HCT116 (cell line): ENCODE results near the gene COMMD10. TPM values are rescaled to one million over a fixed set of nuclear protein-coding genes. Genes with fewer than 3 reads are reported as not detected.

Experiments used
- ATAC-seq: fragments of 200-7000 bp; cut with Tn5 transposase; 2 replicates; pipeline ENCODE4 v1.9.1; 2020; ENCODE audit warnings: mild to moderate bottlenecking, moderate library complexity
- BruUV-seq: library from RNA; stranded (reverse); fragments of 400-500 nt; replicated peaks from 2 replicates; lab custom pipeline; 2021; lab: Mats Ljungman, UMichigan
- CTCF ChIA-PET: fragments of 300-600 bp; sonication (Branson Sonifier 250); formaldehyde crosslinking; loops from one replicate; lab custom pipeline; 2021; ENCODE audit warnings: antibody characterized with exemption; lab: Charles Lee
- POLR2A ChIA-PET: fragments of 300-600, 350-600 bp; sonication (Branson Sonifier 250); formaldehyde crosslinking; loops from one replicate; lab custom pipeline; 2021; ENCODE audit warnings: antibody characterized with exemption; lab: Charles Lee
- RAD21 ChIA-PET, 2 experiments: fragments of 300-600 bp; sonication (Branson Sonifier 250); formaldehyde crosslinking; loops; one replicate each; lab custom pipeline; 2023; ENCODE audit warnings: low total read pairs in 2 of 2; ENCODE audit not compliant: uncharacterized antibody in 2 of 2, unreplicated experiment in 2 of 2, low non-redundant PET in 1 of 2; lab: Charles Lee
- DNase-seq: peaks from one replicate; pipeline ENCODE4 v3.0.0-alpha.2; 2010; ENCODE audit warnings: low read depth, low spot score
- H2AFZ ChIP-seq: fragments of 200-600 bp; shearing (Covaris generic), sonication (generic); 2 replicates; pipeline ENCODE4 v1.6.1; 2017; ENCODE audit warnings: low read depth, mixed run types, mixed read lengths, antibody characterized with exemption, low read length; ENCODE audit not compliant: poor library complexity, severe bottlenecking
- H3K27ac ChIP-seq: 2 replicates; pipeline ENCODE4 v1.5.1; 2012; ENCODE audit warnings: low read depth, low read length
- H3K27me3 ChIP-seq: fragments of 200-600 bp; sonication (generic); 2 replicates; pipeline ENCODE4 v1.6.1; 2016; ENCODE audit warnings: mixed run types, low read length, mixed read lengths; ENCODE audit not compliant: insufficient read depth
- H3K36me3 ChIP-seq, 2 experiments: fragments of 200-500 bp in 1 of 2; fragments of 200-600 bp in 1 of 2; sonication (Bioruptor generic) in 1 of 2; sonication (generic) in 1 of 2; 2 replicates each; pipeline versions ENCODE4 v1.5.1 to v1.6.1; 2014 to 2016; ENCODE audit warnings: low read length in 2 of 2, inconsistent platforms in 1 of 2, mixed read lengths in 1 of 2, mixed run types in 1 of 2; ENCODE audit not compliant: insufficient read depth in 2 of 2, control insufficient read depth in 1 of 2
- H3K4me1 ChIP-seq, 2 experiments: fragments of 200-600 bp in 1 of 2; sonication (generic) in 1 of 2; 2 replicates each; pipeline versions ENCODE4 v1.5.1 to v1.6.1; 2012 to 2017; ENCODE audit warnings: low read length in 2 of 2, inconsistent platforms in 1 of 2, mild to moderate bottlenecking in 1 of 2, mixed read lengths in 1 of 2, mixed run types in 1 of 2, moderate library complexity in 1 of 2; ENCODE audit not compliant: insufficient read depth in 2 of 2, control insufficient read depth in 1 of 2
- H3K4me2 ChIP-seq: fragments of 200-600 bp; sonication (generic); 2 replicates; pipeline ENCODE4 v1.6.1; 2017; ENCODE audit warnings: mixed run types, low read length, mixed read lengths
- H3K4me3 ChIP-seq, 2 experiments: fragments of 200-600 bp in 1 of 2; sonication (generic) in 1 of 2; replicated peaks in 1 of 2; 2 replicates each; pipeline ENCODE4 v1.5.1; 2011 to 2016; ENCODE audit warnings: low read length in 2 of 2, control low read depth in 1 of 2, low read depth in 1 of 2, mild to moderate bottlenecking in 1 of 2, mixed read lengths in 1 of 2, mixed run types in 1 of 2
- H3K79me2 ChIP-seq: fragments of 200-600 bp; sonication (generic); 2 replicates; pipeline ENCODE4 v1.6.1; 2017; ENCODE audit warnings: mild to moderate bottlenecking, mixed run types, low read length, moderate library complexity, mixed read lengths; ENCODE audit not compliant: insufficient read depth
- H3K9ac ChIP-seq: fragments of 200-600 bp; sonication (generic); 2 replicates; pipeline ENCODE4 v1.6.1; 2016; ENCODE audit warnings: low read length, mixed read lengths
- H3K9me2 ChIP-seq: fragments of 200-600 bp; sonication (generic), shearing (Covaris generic); 2 replicates; pipeline ENCODE4 v1.6.1; 2017; ENCODE audit warnings: mixed run types, mild to moderate bottlenecking, moderate library complexity; ENCODE audit not compliant: insufficient read depth
- H3K9me3 ChIP-seq, 2 experiments: fragments of 200-500 bp in 1 of 2; fragments of 200-600 bp in 1 of 2; sonication (Bioruptor generic) in 1 of 2; sonication (generic) in 1 of 2; 2 replicates each; pipeline ENCODE4 v1.6.1; 2014 to 2017; ENCODE audit warnings: low read length in 2 of 2, mixed read lengths in 2 of 2, inconsistent platforms in 1 of 2, low read depth in 1 of 2, mild to moderate bottlenecking in 1 of 2, mixed run types in 1 of 2, moderate library complexity in 1 of 2; ENCODE audit not compliant: control insufficient read depth in 1 of 2, insufficient read depth in 1 of 2
- H4K20me1 ChIP-seq: fragments of 200-600 bp; sonication (generic), shearing (Covaris generic); 2 replicates; pipeline ENCODE4 v1.6.1; 2017; ENCODE audit warnings: mixed run types, mild to moderate bottlenecking, moderate library complexity; ENCODE audit not compliant: insufficient read depth
- ATF3 ChIP-seq: IDR thresholded peaks from 2 replicates; pipeline ENCODE4 v1.6.1; 2012
- CBX3 ChIP-seq: IDR thresholded peaks from 2 replicates; pipeline ENCODE4 v1.6.1; 2012; ENCODE audit warnings: low read depth
- CEBPB ChIP-seq: IDR thresholded peaks from 2 replicates; pipeline ENCODE4 v1.6.1; 2012; ENCODE audit warnings: low read depth
- ELF1 ChIP-seq: IDR thresholded peaks from 2 replicates; pipeline ENCODE4 v1.6.1; 2012; ENCODE audit warnings: low read depth, borderline replicate concordance
- EZH2 ChIP-seq: fragments of 200-600 bp; sonication (generic); IDR thresholded peaks from 2 replicates; pipeline ENCODE4 v1.6.1; 2017; ENCODE audit warnings: antibody characterized with exemption, mixed run types
- JUND ChIP-seq: IDR thresholded peaks from 2 replicates; pipeline ENCODE4 v1.6.1; 2012
- POLR2A ChIP-seq: IDR thresholded peaks from 2 replicates; pipeline ENCODE4 v1.7.0; 2011; ENCODE audit warnings: borderline replicate concordance; ENCODE audit not compliant: insufficient read depth, insufficient read length; ENCODE audit errors: extremely low read depth
- POLR2AphosphoS5 ChIP-seq: IDR thresholded peaks from 2 replicates; pipeline ENCODE4 v1.6.1; 2011; ENCODE audit warnings: mild to moderate bottlenecking, low read depth, low read length, moderate library complexity
- RAD21 ChIP-seq: IDR thresholded peaks from 2 replicates; pipeline ENCODE4 v1.6.1; 2012; ENCODE audit warnings: low read depth, mild to moderate bottlenecking
- REST ChIP-seq: IDR thresholded peaks from 2 replicates; pipeline ENCODE4 v1.6.1; 2012; ENCODE audit warnings: low read depth
- SIN3A ChIP-seq: IDR thresholded peaks from 2 replicates; pipeline ENCODE4 v1.6.1; 2012; ENCODE audit warnings: low read depth
- SP1 ChIP-seq: IDR thresholded peaks from 2 replicates; pipeline ENCODE4 v1.6.1; 2012; ENCODE audit warnings: low read depth
- SRF ChIP-seq: IDR thresholded peaks from 2 replicates; pipeline ENCODE4 v1.6.1; 2012; ENCODE audit warnings: low read depth
- TCF7L2 ChIP-seq: IDR thresholded peaks from 2 replicates; pipeline ENCODE4 v1.7.0; 2011; ENCODE audit warnings: borderline replicate concordance, inconsistent platforms; ENCODE audit not compliant: insufficient read depth, insufficient read length; ENCODE audit errors: extremely low read depth
- ZFX ChIP-seq: fragments of 450-650 bp; IDR thresholded peaks from 2 replicates; pipeline ENCODE4 v1.6.1; 2017
- ZNF274 ChIP-seq: fragments of 200-500 bp; sonication (Bioruptor generic); IDR thresholded peaks from 2 replicates; pipeline ENCODE4 v1.6.1; 2014; ENCODE audit warnings: mild to moderate bottlenecking, low read depth, low read length, inconsistent platforms
- intact Hi-C: fragments of 100-400 bp; cut with micrococcal nuclease; formaldehyde crosslinking; loops from 2 replicates; pipeline ENCODE4 v1.10.0; 2022
- total RNA-seq: library from RNA; stranded (reverse); gene quantifications from one replicate; pipeline ENCODE4 v1.2.1, GENCODE V29; 2021; ENCODE audit not compliant: unreplicated experiment
- TF ChIP-seq, protein P1 (sequence below): IDR thresholded peaks from 2 replicates; pipeline ENCODE4 v1.6.1; 2012

The COMMD10 gene
- total RNA-seq, 1 experiment from 2014 or later, result 35.3 TPM

DNA sequence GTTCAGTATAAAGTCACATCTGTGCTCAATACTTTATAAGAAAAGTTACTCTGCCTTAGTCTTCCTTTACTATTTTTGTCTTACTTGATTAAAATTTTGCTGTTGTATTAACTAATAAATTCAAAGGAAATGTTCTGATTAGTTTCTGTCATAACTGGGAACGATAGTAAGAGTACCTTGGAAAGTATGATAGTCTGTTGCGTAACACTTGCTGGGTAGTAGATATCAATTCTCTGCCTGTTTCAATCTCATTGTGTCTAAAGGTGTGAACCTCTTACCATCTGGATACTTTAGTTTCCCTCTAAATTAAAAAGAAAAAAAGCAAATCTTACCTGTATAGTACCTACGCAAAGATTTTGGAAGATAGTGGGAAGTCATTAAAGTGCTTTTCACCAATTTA is 48.5 kb downstream of the COMMD10 start:
- ATAC-seq (no peak), DNase-seq (no peak)
- Histone ChIP-seq H2AFZ (no peak overlapping the region), H3K4me1 (peaks cover 0 to 5% of the 10 kb centered on the region in 2 experiments; a peak in 1 of 4 replicates), H3K36me3 (no peaks in the 10 kb centered on the region), H3K9ac (no peak overlapping the region), H3K79me2 (no peaks in the 10 kb centered on the region), H3K4me2 (no peak overlapping the region), H3K27ac (no peak overlapping the region), H3K9me2 (no peaks in the 10 kb centered on the region), H3K9me3 (no peaks in the 10 kb centered on the region), H3K27me3 (no peaks in the 10 kb centered on the region), H3K4me3 (no peak overlapping the region), H4K20me1 (no peaks in the 10 kb centered on the region)
- CTCF ChIA-PET, result no interaction called here
- BruUV-seq, result no TSS peak
- intact Hi-C loops, result no loop called here
- POLR2A ChIA-PET, result no interaction called here
- TF ChIP-seq TCF7L2 (no peak), REST (no peak), CEBPB (peak; percentile 48; the same call in 1 of the 2 replicates), POLR2AphosphoS5 (no peak), RAD21 (no peak), CBX3 (no peak), ELF1 (no peak)
- RAD21 ChIA-PET, result no interaction called here

GRCh38 chr5:116135344-116135743 is 50.5 kb downstream of the COMMD10 start:
- intact Hi-C loops, result loop anchor here (5.0 kb wide), 1 partner anchor 812 kb away; no protein-coding TSS in a partner anchor
- Histone ChIP-seq H3K27ac (no peak overlapping the region), H3K27me3 (no peaks in the 10 kb centered on the region), H3K9me2 (no peaks in the 10 kb centered on the region), H3K4me1 (peaks cover 0 to under 1% of the 10 kb centered on the region in 2 experiments; a peak in 1 of 4 replicates), H4K20me1 (no peaks in the 10 kb centered on the region), H3K4me2 (no peak overlapping the region), H3K9me3 (no peaks in the 10 kb centered on the region), H3K9ac (no peak overlapping the region), H3K79me2 (no peaks in the 10 kb centered on the region), H3K36me3 (no peaks in the 10 kb centered on the region), H3K4me3 (no peak overlapping the region), H2AFZ (no peak overlapping the region)
- POLR2A ChIA-PET, result no interaction called here
- ATAC-seq (no peak), DNase-seq (no peak)
- CTCF ChIA-PET, result no interaction called here
- no TSS peak for BruUV-seq
- RAD21 ChIA-PET, result no interaction called here
- no peak for TF ChIP-seq CEBPB
- TF ChIP-seq EZH2, result no peak
- no peak for TF ChIP-seq SRF
- TF ChIP-seq JUND, result no peak
- TF ChIP-seq ELF1, result no peak
- no peak for TF ChIP-seq POLR2A
- TF ChIP-seq CBX3, result no peak
- TF ChIP-seq, protein P1, sequence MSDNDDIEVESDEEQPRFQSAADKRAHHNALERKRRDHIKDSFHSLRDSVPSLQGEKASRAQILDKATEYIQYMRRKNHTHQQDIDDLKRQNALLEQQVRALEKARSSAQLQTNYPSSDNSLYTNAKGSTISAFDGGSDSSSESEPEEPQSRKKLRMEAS, result no peak
- no peak for TF ChIP-seq ZNF274
- no peak for TF ChIP-seq ZFX
- no peak for TF ChIP-seq TCF7L2
- no peak for TF ChIP-seq SIN3A
- no peak for TF ChIP-seq SP1
- TF ChIP-seq ATF3, result no peak
- TF ChIP-seq, all 23 proteins: peak for 0
